B cell (primary cell): ENCODE results near the gene HRNR. TPM values are rescaled to one million over a fixed set of nuclear protein-coding genes. Genes with fewer than 3 reads are reported as not detected.

Source experiments
- ATAC-seq: fragments of 200-7000 bp; cut with Tn5 transposase; one replicate; pipeline ENCODE4 v1.10.0; 2021; ENCODE audit warnings: low read depth, mild to moderate bottlenecking, moderate number of reproducible peaks, moderate library complexity
- CTCF ChIA-PET: fragments of 350-600 bp; sonication (Branson Sonifier 250); formaldehyde crosslinking; loops from one replicate; lab custom pipeline; 2021; ENCODE audit warnings: antibody characterized with exemption, inconsistent platforms; lab: Charles Lee
- POLR2A ChIA-PET: fragments of 350-600 bp; sonication (Branson Sonifier 250); formaldehyde crosslinking; loops from one replicate; lab custom pipeline; 2021; ENCODE audit warnings: antibody characterized with exemption; lab: Charles Lee
- DNase-seq: peaks from one replicate; pipeline ENCODE4 v3.0.0; 2013
- H2AFZ ChIP-seq: 2 replicates; pipeline ENCODE4 v1.6.1; 2012; ENCODE audit warnings: mild to moderate bottlenecking, low read depth, low read length; ENCODE audit not compliant: insufficient read depth, poor library complexity, severe bottlenecking
- H3K27ac ChIP-seq, 2 donors: 1 replicate in 1 of 2; 2 replicates in 1 of 2; pipeline ENCODE4 v1.5.1; 2012 to 2013; ENCODE audit warnings: low read length in 2 of 2, mild to moderate bottlenecking in 2 of 2, moderate library complexity in 1 of 2
- H3K27me3 ChIP-seq, 4 experiments: fragments of 200-600 bp in 1 of 4; sonication (generic) in 1 of 4; replicated peaks in 1 of 4; 1 replicate in 2 of 4; 2 replicates in 2 of 4; pipeline versions ENCODE4 v1.6.1 to v1.7.0; 2013 to 2016; ENCODE audit warnings: low read length in 3 of 4, mild to moderate bottlenecking in 2 of 4, mixed read lengths in 1 of 4, moderate library complexity in 1 of 4; ENCODE audit not compliant: insufficient read depth in 4 of 4, control insufficient read depth in 3 of 4; ENCODE audit errors: control extremely low read depth in 1 of 4
- H3K36me3 ChIP-seq, 2 experiments: replicated peaks in 1 of 2; 1 replicate in 1 of 2; 2 replicates in 1 of 2; pipeline versions ENCODE4 v1.6.1 to v1.7.1; 2013; ENCODE audit warnings: low read length in 1 of 2; ENCODE audit not compliant: insufficient read depth in 2 of 2, control insufficient read depth in 1 of 2; ENCODE audit errors: control extremely low read depth in 1 of 2, extremely low read depth in 1 of 2
- H3K4me1 ChIP-seq, 2 donors: fragments of 200-600 bp in 1 of 2; sonication (generic) in 1 of 2; 1 replicate in 1 of 2; 2 replicates in 1 of 2; pipeline versions ENCODE4 v1.5.1 to v1.6.1; 2013 to 2017; ENCODE audit warnings: low read length in 2 of 2; ENCODE audit not compliant: control insufficient read depth in 2 of 2, insufficient read depth in 2 of 2
- H3K4me2 ChIP-seq: replicated peaks from 2 replicates; pipeline ENCODE3; 2012; ENCODE audit warnings: mild to moderate bottlenecking, low read depth, low read length; ENCODE audit not compliant: poor library complexity, severe bottlenecking
- H3K4me3 ChIP-seq, 5 experiments: fragments of 200-600 bp in 1 of 5; sonication (generic) in 1 of 5; 1 replicate in 3 of 5; 2 replicates in 2 of 5; pipeline versions ENCODE4 v1.5.1 to v1.7.0; 2011 to 2016; ENCODE audit warnings: low read length in 4 of 5, mild to moderate bottlenecking in 4 of 5, low read depth in 2 of 5, control low read depth in 1 of 5, moderate library complexity in 1 of 5; ENCODE audit not compliant: insufficient read depth in 1 of 5; ENCODE audit errors: control extremely low read depth in 1 of 5, extremely low read depth in 1 of 5
- H3K79me2 ChIP-seq: fragments of 200-600 bp; sonication (generic); one replicate; pipeline ENCODE4 v1.6.0; 2016; ENCODE audit warnings: low read length; ENCODE audit not compliant: control insufficient read depth, insufficient read depth
- H3K9ac ChIP-seq: fragments of 200-600 bp; sonication (generic); 2 replicates; pipeline ENCODE4 v1.6.1; 2017; ENCODE audit warnings: mild to moderate bottlenecking, low read length, moderate library complexity
- H3K9me3 ChIP-seq, 3 donors: one replicate each; pipeline versions ENCODE4 v1.6.1 to v1.7.1; 2013; ENCODE audit warnings: low read length in 2 of 3; ENCODE audit not compliant: control insufficient read depth in 2 of 3, insufficient read depth in 1 of 3; ENCODE audit errors: control extremely low read depth in 1 of 3
- H4K20me1 ChIP-seq: 2 replicates; pipeline ENCODE4 v1.6.0; 2012; ENCODE audit warnings: mild to moderate bottlenecking, low read length; ENCODE audit not compliant: insufficient read depth, control insufficient read depth, poor library complexity, severe bottlenecking
- H3K27ac Mint-ChIP-seq: one replicate; pipeline ENCODE4 v1.8.0; 2021; ENCODE audit warnings: mixed read lengths
- H3K27me3 Mint-ChIP-seq: one replicate; pipeline ENCODE4 v1.8.0; 2021; ENCODE audit warnings: mixed read lengths
- H3K4me1 Mint-ChIP-seq: one replicate; pipeline ENCODE4 v1.8.0; 2021; ENCODE audit warnings: mixed read lengths
- H3K4me3 Mint-ChIP-seq: one replicate; pipeline ENCODE4 v1.8.0; 2021; ENCODE audit warnings: mixed read lengths
- H3K9me3 Mint-ChIP-seq: one replicate; pipeline ENCODE4 v1.8.0; 2022; ENCODE audit warnings: mixed read lengths; ENCODE audit not compliant: insufficient read depth
- EZH2 ChIP-seq: IDR thresholded peaks from 2 replicates; pipeline ENCODE4 v1.6.1; 2012; ENCODE audit warnings: borderline replicate concordance, low read depth, mild to moderate bottlenecking, moderate library complexity, low read length; ENCODE audit not compliant: insufficient read depth, poor library complexity, severe bottlenecking
- WGBS: methylation state at CpG from one replicate; pipeline ENCODE4 v1.1.5; 2013; ENCODE audit warnings: missing lambda C conversion rate; ENCODE audit not compliant: insufficient coverage; 5-methylcytosine and 5-hydroxymethylcytosine counted together
- intact Hi-C: fragments of 100-400 bp; cut with micrococcal nuclease; formaldehyde crosslinking; loops from one replicate; pipeline ENCODE4 v1.10.0; 2022
- polyA plus RNA-seq: library from polyadenylated mRNA; depleted of rRNA; stranded (reverse); fragments of >200 nt; gene quantifications from 2 replicates; pipeline ENCODE4 v1.2.3, GENCODE V29; 2012
- total RNA-seq, 2 donors: library from RNA; stranded (reverse); fragments of 120-200 nt in 1 of 2; gene quantifications; 1 replicate in 1 of 2; 2 replicates in 1 of 2; pipeline versions ENCODE4 v1.2.3 to v1.2.4, GENCODE V29; 2013 to 2022
- TF ChIP-seq, protein P1 (sequence below): fragments of 200-600 bp; IDR thresholded peaks from one replicate; pipeline ENCODE4 v1.8.0; 2022; ENCODE audit warnings: antibody characterized with exemption, mild to moderate bottlenecking

Gene HRNR
- total and polyA plus RNA-seq, 2 donors (not counting 1 experiment from before 2014, with no cell fraction given) = not detected

DNA sequence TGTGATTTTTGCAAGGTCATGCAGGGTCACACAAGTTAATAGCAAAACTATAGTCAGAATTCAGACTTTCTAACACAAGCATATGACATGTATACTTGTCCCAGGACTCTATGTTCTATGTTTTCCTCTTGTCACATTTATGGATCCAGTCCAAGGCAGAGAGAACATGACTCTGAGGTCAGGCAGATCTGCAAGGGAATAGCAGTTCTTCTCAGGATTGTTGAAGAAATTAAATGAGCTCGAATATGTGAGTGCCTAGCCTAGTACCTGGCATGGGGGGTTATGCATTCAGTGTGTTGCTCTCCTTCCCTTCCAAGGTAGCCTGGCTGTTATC is 55.5 kb downstream of the HRNR start:
- Mint-ChIP-seq H3K27me3 (peaks cover 48% of the 10 kb centered on the region), H3K4me1 (peaks cover 17% of the 10 kb centered on the region), H3K4me3 (no peak overlapping the region), H3K9me3 (no peaks in the 10 kb centered on the region), H3K27ac (no peak overlapping the region)
- Histone ChIP-seq H3K4me2 (no peak overlapping the region), H2AFZ (no peak overlapping the region), H3K79me2 (no peaks in the 10 kb centered on the region), H3K36me3 (no peaks in the 10 kb centered on the region), H3K4me3 (no peak overlapping the region), H3K9ac (no peak overlapping the region), H3K27me3 (peaks cover 0 to 24% (median 8%) of the 10 kb centered on the region in 4 experiments), H3K4me1 (peaks cover 15 to 16% of the 10 kb centered on the region in 2 donors), H3K9me3 (no peaks in the 10 kb centered on the region), H3K27ac (no peak overlapping the region), H4K20me1 (no peaks in the 10 kb centered on the region)
- DNase-seq (no peak), ATAC-seq (no peak)
- WGBS = 50% methylated on average over 1 of the region's 1 CpG
- ChIA-PET POLR2A (no interaction called here), CTCF (interaction anchor here (1.5 kb wide), 1 partner anchor 18 kb away, joined by 3 read pairs; no protein-coding TSS in a partner anchor)
- TF ChIP-seq, protein P1, sequence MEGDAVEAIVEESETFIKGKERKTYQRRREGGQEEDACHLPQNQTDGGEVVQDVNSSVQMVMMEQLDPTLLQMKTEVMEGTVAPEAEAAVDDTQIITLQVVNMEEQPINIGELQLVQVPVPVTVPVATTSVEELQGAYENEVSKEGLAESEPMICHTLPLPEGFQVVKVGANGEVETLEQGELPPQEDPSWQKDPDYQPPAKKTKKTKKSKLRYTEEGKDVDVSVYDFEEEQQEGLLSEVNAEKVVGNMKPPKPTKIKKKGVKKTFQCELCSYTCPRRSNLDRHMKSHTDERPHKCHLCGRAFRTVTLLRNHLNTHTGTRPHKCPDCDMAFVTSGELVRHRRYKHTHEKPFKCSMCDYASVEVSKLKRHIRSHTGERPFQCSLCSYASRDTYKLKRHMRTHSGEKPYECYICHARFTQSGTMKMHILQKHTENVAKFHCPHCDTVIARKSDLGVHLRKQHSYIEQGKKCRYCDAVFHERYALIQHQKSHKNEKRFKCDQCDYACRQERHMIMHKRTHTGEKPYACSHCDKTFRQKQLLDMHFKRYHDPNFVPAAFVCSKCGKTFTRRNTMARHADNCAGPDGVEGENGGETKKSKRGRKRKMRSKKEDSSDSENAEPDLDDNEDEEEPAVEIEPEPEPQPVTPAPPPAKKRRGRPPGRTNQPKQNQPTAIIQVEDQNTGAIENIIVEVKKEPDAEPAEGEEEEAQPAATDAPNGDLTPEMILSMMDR = no peak
- TF ChIP-seq EZH2 = no peak
- intact Hi-C loops = no loop called here

- no peaks in the 10 kb centered on the region for H3K36me3 ChIP-seq
- H2AFZ ChIP-seq = no peak overlapping the region
- no peak for ATAC-seq
- no peaks in the 10 kb centered on the region for H3K9me3 ChIP-seq
- Mint-ChIP-seq H3K4me1 (peaks cover 17% of the 10 kb centered on the region), H3K9me3 (no peaks in the 10 kb centered on the region), H3K4me3 (no peak overlapping the region), H3K27ac (no peak overlapping the region), H3K27me3 (peaks cover 43% of the 10 kb centered on the region)
- no peak overlapping the region for H3K4me2 ChIP-seq
- intact Hi-C loops = no loop called here
- no peak overlapping the region for H3K27ac ChIP-seq
- peaks cover 15 to 16% of the 10 kb centered on the region in 2 donors for H3K4me1 ChIP-seq
- H3K27me3 ChIP-seq = peaks cover 0 to 24% (median 10%) of the 10 kb centered on the region in 4 experiments
- no peak for DNase-seq
- no peaks in the 10 kb centered on the region for H3K79me2 ChIP-seq
- TF ChIP-seq, protein P1 = no peak
- no peak for TF ChIP-seq EZH2
- ChIA-PET CTCF (interaction anchor here (1.5 kb wide), 1 partner anchor 18 kb away, joined by 3 read pairs; no protein-coding TSS in a partner anchor), POLR2A (no interaction called here)
- 0% methylated on average over 1 of the region's 3 CpGs for WGBS
- no peak overlapping the region for H3K4me3 ChIP-seq
- no peak overlapping the region for H3K9ac ChIP-seq
- no peaks in the 10 kb centered on the region for H4K20me1 ChIP-seq
Measured at GRCh38 chr1:152167835-152168534, 56.0 kb downstream of the HRNR start.
